GM19468 (cell line): ENCODE data around the gene DYNC1H1.
"Not testable (repeated sequence)": the region's sequence is repeated elsewhere in the genome, so short reads cannot be mapped to it uniquely, and the experiment has no call there.

Experiments
- ATAC-seq: cut with Tn5 transposase; IDR thresholded peaks from one replicate; pipeline ENCODE4 v1.9.1; 2021; ENCODE audit warnings: mild to moderate bottlenecking, moderate library complexity, moderate number of reproducible peaks; ENCODE audit not compliant: unreplicated experiment; ENCODE audit errors: extremely low read depth

DYNC1H1 gene

GRCh38 chr14:102056694-102057442 lies 92.5 kb downstream of the DYNC1H1 start:
- ATAC-seq = no peak

GRCh38 chr14:102057480-102058114 lies 93.2 kb downstream of the DYNC1H1 start:
- ATAC-seq = no peak

GRCh38 chr14:102058146-102058545 lies 93.8 kb downstream of the DYNC1H1 start:
- ATAC-seq = no peak

- no peak for ATAC-seq
These were observed 94.6 kb downstream of the DYNC1H1 start for GRCh38 chr14:102058961-102059360.

DNA sequence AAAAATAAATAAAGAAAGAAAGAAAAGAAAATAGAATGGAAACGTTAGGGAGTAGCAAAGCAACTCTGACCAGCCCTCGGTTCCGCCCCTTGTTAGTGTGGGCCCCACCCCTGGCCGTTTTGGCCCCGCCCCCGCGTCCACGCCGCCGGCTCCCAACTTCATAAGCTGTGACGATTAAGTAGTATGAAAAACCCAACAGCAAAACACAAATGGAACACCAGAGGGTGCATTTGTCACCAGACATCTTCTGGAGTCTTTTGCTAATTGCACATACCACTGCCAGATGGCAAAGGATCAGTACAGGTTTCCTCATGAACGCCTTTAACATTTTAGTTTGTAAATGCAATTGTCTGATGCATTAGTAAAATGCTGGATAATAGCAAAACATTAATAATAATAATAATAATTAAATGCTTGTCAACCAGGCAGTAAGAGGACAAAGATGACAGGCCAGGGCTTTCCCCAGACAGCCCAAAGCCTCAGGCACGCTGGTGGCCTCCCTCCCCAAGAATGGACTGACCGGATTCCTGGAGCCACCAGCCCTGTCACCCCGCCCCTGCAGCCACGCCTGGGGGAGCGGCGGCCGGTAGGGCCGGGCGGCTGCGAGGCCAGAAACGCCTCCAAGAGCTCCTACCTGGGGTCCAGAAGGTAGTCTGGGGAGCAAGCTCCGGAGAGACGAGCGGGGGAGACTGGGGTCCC lies 98.9 kb downstream of the DYNC1H1 start:
- peak; percentile 39 for ATAC-seq

DNA sequence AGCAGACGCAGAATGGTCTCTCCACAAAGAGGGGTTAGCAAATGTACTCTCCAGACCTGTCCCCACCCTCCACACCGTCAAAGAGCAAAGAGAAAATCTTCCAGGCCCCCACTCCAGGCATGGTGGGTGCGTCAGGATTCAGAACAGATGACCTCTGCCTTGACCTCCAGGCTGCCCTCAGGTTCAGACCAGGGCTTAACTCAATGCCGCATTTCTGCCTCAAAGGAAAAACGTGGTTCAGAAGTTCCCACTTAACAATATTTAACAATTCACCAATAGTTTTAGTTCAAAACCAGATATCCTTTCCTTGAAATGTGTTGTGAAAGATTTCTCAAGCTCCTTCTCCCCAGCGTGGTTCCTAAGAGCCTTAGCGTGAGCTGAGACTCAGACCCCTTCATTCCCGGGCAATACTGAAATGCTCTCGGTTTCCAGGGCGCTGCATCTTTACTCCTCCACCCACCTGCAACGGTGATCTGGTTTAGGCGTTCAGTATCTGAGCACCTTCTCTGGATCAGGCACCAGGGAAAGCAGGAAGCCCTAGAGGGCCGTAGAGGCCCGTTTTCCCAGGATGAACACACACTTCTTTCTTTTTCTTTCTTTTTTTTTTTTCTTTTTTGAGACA lies 99.5 kb downstream of the DYNC1H1 start:
- ATAC-seq = no peak

GRCh38 chr14:102064590-102064989 lies 100.2 kb downstream of the DYNC1H1 start:
- not testable (repeated sequence) for ATAC-seq

DNA sequence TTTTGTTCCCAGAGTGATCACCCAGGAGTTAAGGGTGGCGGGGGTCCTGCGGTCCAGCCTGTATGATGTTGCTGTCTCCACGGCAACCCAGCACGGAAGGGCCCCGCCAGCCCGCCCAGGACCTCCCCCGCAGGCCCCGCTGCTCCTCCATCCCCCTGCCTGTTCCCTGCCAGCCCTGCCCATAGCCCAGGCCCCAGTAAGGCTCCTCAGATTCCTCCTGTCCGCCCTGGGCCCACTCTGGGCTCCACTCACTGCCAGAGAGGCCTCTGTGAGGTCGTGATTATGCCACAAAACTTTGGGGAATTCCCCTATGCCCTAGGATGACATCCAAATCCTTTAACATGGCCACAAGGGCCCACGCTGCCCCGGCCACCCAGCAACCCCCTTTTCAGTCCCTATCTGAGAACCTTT lies 101.7 kb downstream of the DYNC1H1 start:
- no peak for ATAC-seq

- no peak for ATAC-seq
These were observed 107.1 kb downstream of the DYNC1H1 start for GRCh38 chr14:102071283-102071998.

GRCh38 chr14:102074415-102074964 lies 110.1 kb downstream of the DYNC1H1 start:
- ATAC-seq = no peak

- ATAC-seq = no peak
These were observed 110.8 kb downstream of the DYNC1H1 start for GRCh38 chr14:102075155-102075554.

- no peak for ATAC-seq
These were observed 113.0 kb downstream of the DYNC1H1 start for GRCh38 chr14:102077382-102077709.

DNA sequence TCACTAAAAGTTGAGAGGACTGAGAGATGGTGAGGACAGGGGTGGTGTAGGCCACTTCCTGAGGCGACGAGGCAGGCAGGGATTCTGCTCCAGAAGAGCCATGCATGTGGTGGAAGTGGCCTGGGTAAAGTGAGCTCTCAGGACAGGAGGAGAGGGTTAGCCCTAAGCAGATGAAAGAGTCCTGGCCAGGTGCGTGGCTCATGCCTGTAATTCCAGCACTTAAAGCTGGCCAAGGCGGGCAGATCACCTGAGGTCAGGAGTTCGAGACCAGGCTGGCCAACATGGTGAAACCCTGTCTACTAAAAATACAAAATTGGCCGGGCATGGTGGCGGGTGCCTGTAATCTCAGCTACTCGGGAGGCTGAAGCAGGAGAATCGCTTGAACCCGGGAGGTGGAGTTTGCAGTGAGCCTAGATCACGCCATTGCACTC lies 114.0 kb downstream of the DYNC1H1 start:
- not testable (repeated sequence) for ATAC-seq

- no peak for ATAC-seq
These were observed 114.7 kb downstream of the DYNC1H1 start for GRCh38 chr14:102078831-102079699.

DNA sequence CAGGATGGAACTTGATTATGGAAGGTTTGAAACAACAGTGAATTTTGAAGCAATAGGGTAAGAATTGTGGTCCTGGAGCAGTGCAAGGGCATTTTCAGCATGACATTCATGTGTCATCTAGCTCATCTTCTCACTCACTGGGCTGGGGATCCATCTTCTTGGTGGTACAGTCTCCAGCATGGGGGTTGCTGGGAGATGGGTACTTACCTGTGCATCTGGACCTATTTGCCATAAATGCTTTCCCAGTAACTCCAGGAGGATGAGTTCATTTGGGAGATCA lies 115.3 kb downstream of the DYNC1H1 start:
- no peak for ATAC-seq

GRCh38 chr14:102080183-102081080 lies 116.1 kb downstream of the DYNC1H1 start:
- no peak for ATAC-seq

GRCh38 chr14:102081231-102082080 lies 117.1 kb downstream of the DYNC1H1 start:
- ATAC-seq = no peak
